Measurements from ENCODE around the gene METTL27.

DNA sequence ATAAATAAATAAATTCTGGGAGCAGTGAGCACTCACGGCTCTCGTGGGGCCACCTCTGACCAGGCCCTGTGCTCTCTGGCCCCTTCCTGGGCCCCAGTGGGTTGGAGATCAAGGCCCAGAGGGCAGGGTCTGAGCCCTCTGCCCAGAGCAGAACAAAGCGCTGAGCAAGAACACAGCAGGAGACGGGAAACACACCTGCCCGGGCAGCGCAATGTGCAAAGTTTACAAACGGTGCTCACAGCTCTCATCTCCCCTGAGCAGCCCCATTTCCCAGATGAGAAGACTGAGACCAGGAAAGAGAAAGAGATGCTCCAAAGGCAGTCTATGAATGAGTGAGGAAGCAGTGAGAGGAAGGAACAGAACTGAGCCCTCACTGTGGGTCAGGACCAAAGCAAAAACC, 3.0 kb downstream of the METTL27 start:
- TF ChIP-seq CTCF (IDR thresholded peaks at IDR 0.05) (no peak), POLR2A (IDR thresholded peaks at IDR 0.05) (no peak)

Data from thyroid gland (tissue), 4 donors.